Upper lobe of right lung (tissue), 1 donor: ENCODE data around the gene ROR1. TPM values are rescaled to one million over a fixed set of nuclear protein-coding genes. Genes with fewer than 3 reads are reported as not detected.

Experiments used
- ATAC-seq: fragments of 200-7000 bp; cut with Tn5 transposase; one replicate; pipeline ENCODE4 v1.9.1; 2020; ENCODE audit warnings: mild to moderate bottlenecking, moderate library complexity
- DNase-seq: peaks from one replicate; pipeline ENCODE4 v3.0.0-alpha.2; 2020
- H3K27ac ChIP-seq: fragments of 200-600 bp; one replicate; pipeline ENCODE4 v1.8.0; 2022
- H3K27me3 ChIP-seq: fragments of 200-600 bp; one replicate; pipeline ENCODE4 v1.8.0; 2022; ENCODE audit warnings: mild to moderate bottlenecking
- H3K36me3 ChIP-seq: fragments of 200-600 bp; one replicate; pipeline ENCODE4 v1.8.0; 2022
- H3K4me1 ChIP-seq: fragments of 200-600 bp; one replicate; pipeline ENCODE4 v1.8.0; 2022
- H3K4me3 ChIP-seq: fragments of 200-600 bp; one replicate; pipeline ENCODE4 v1.8.0; 2022; ENCODE audit warnings: mild to moderate bottlenecking
- H3K9me3 ChIP-seq: fragments of 200-600 bp; one replicate; pipeline ENCODE4 v1.8.0; 2022
- CTCF ChIP-seq: fragments of 200-600 bp; IDR thresholded peaks from one replicate; pipeline ENCODE4 v1.8.0; 2022; ENCODE audit warnings: antibody characterized with exemption
- intact Hi-C: fragments of 100-400 bp; cut with DNase I; formaldehyde crosslinking; loops from one replicate; pipeline ENCODE4 v1.11.0; 2022
- total RNA-seq: library from RNA; stranded (reverse); fragmentation: NEBNext Ultra II Directional; extraction: Animal tissue kit (Norgen Biotek cat#: 25700); gene quantifications from one replicate; pipeline ENCODE4 v1.2.1, GENCODE V29; 2021
- donor health status: DM: no; HTN: yes; CAD: no; lungs with severe emphysema.

Gene ROR1
- total RNA-seq, 1 donor from 2014 or later, result 21.4 TPM

GRCh38 chr1:64021066-64021465 lies 247.2 kb downstream of the ROR1 start:
- Histone ChIP-seq H3K36me3 (no peaks in the 10 kb centered on the region), H3K27me3 (no peaks in the 10 kb centered on the region), H3K9me3 (no peaks in the 10 kb centered on the region), H3K27ac (no peak overlapping the region), H3K4me1 (no peaks in the 10 kb centered on the region), H3K4me3 (no peak overlapping the region)
- intact Hi-C loops, result no loop called here
- no peak for TF ChIP-seq CTCF
- ATAC-seq (no peak), DNase-seq (no peak)

GRCh38 chr1:64025051-64025450 lies 251.2 kb downstream of the ROR1 start:
- no peak for ATAC-seq
- Histone ChIP-seq H3K4me3 (no peak overlapping the region), H3K9me3 (no peaks in the 10 kb centered on the region), H3K27ac (no peak overlapping the region), H3K4me1 (no peaks in the 10 kb centered on the region), H3K27me3 (no peaks in the 10 kb centered on the region), H3K36me3 (no peaks in the 10 kb centered on the region)
- no peak for TF ChIP-seq CTCF
- intact Hi-C loops, result no loop called here
- no peak for DNase-seq

GRCh38 chr1:64029037-64029436 lies 255.2 kb downstream of the ROR1 start:
- DNase-seq (no peak), ATAC-seq (no peak)
- Histone ChIP-seq H3K4me1 (no peaks in the 10 kb centered on the region), H3K9me3 (no peaks in the 10 kb centered on the region), H3K27me3 (no peaks in the 10 kb centered on the region), H3K4me3 (no peak overlapping the region), H3K36me3 (no peaks in the 10 kb centered on the region), H3K27ac (no peak overlapping the region)
- intact Hi-C loops, result no loop called here
- TF ChIP-seq CTCF, result no peak

- no peak for DNase-seq
- ATAC-seq, result no peak
- no peak overlapping the region for H3K27ac ChIP-seq
- H3K9me3 ChIP-seq, result no peaks in the 10 kb centered on the region
- H3K27me3 ChIP-seq, result no peaks in the 10 kb centered on the region
- no peak for TF ChIP-seq CTCF
- no peaks in the 10 kb centered on the region for H3K4me1 ChIP-seq
- intact Hi-C loops, result no loop called here
- H3K4me3 ChIP-seq, result no peak overlapping the region
- no peaks in the 10 kb centered on the region for H3K36me3 ChIP-seq
Observed at GRCh38 chr1:64030411-64030810, 256.6 kb downstream of the ROR1 start.

GRCh38 chr1:64031236-64031635 lies 257.4 kb downstream of the ROR1 start:
- no peaks in the 10 kb centered on the region for H3K4me1 ChIP-seq
- H3K27ac ChIP-seq, result no peak overlapping the region
- no peak overlapping the region for H3K4me3 ChIP-seq
- ATAC-seq (no peak), DNase-seq (no peak)
- H3K36me3 ChIP-seq, result no peaks in the 10 kb centered on the region
- intact Hi-C loops, result no loop called here
- H3K27me3 ChIP-seq, result no peaks in the 10 kb centered on the region
- no peak for TF ChIP-seq CTCF
- H3K9me3 ChIP-seq, result no peaks in the 10 kb centered on the region

- DNase-seq (no peak), ATAC-seq (no peak)
- no peak for TF ChIP-seq CTCF
- Histone ChIP-seq H3K9me3 (no peaks in the 10 kb centered on the region), H3K4me1 (no peaks in the 10 kb centered on the region), H3K27ac (no peak overlapping the region), H3K27me3 (no peaks in the 10 kb centered on the region), H3K36me3 (no peaks in the 10 kb centered on the region), H3K4me3 (no peak overlapping the region)
- intact Hi-C loops, result no loop called here
Observed at GRCh38 chr1:64033667-64034220, 259.9 kb downstream of the ROR1 start.
